Gastrocnemius medialis (tissue), 4 donors: ENCODE measurements around the gene ZNF783.

ENCODE experiments used
- POLR2A ChIP-seq, 2 donors: fragments of 450-650 bp; IDR thresholded peaks; one replicate each; pipeline ENCODE4 v1.6.1; 2017; ENCODE audit warnings: antibody characterized with exemption in 2 of 2, mild to moderate bottlenecking in 2 of 2, moderate library complexity in 2 of 2
- TF ChIP-seq, protein P1 (sequence below), 5 experiments: fragments of 450-650 bp in 3 of 5; fragments of 200-600 bp in 2 of 5; sonication (generic) in 2 of 5; IDR thresholded peaks in 4 of 5; conservative IDR thresholded peaks in 1 of 5; 1 replicate in 4 of 5; 2 replicates in 1 of 5; pipeline ENCODE4 v1.5.1; 2016 to 2019; ENCODE audit warnings: antibody characterized with exemption in 5 of 5, mild to moderate bottlenecking in 3 of 5, moderate library complexity in 3 of 5

DNA sequence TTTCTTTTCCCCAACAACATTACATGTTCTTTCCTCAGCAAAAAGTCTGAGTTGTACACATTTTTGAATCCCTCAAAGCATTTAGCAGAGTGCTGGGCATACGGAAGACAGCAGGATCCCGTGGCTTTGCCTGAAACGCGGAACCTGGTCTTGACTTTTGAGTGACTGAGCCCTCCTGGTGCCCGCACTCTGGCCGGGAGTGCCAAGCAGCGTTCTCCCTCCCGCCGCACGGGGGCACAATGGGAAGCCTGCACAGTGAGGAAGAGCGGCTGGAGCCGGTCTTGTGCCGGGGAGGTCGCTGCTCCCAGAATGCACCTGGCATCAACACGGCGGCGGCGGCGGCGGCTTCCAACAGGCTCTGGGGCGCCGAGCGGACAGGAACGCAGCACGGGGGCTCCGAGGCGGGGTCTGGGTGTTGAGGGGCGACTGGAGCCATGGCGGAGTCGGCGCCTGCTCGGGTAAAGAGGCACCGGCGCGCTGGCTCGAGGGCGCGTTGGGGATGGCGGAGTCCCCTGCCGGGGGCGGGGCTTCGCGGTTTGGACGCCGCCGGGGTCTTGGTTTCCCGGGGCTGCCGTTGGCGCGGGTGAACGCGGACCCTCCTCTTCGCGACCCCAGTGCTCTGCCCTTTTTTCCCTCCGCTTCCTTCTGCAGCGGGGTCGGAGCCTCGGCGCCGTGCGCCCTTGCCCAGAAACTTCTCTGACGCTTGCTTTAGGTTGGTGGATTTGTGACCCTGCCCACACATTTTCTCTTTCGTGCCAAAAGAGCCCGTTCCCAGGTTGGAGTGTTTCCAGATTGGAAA lies 22.5 kb upstream of the ZNF783 start, which contains the start of gene ZNF212:
- TF ChIP-seq, protein P1, sequence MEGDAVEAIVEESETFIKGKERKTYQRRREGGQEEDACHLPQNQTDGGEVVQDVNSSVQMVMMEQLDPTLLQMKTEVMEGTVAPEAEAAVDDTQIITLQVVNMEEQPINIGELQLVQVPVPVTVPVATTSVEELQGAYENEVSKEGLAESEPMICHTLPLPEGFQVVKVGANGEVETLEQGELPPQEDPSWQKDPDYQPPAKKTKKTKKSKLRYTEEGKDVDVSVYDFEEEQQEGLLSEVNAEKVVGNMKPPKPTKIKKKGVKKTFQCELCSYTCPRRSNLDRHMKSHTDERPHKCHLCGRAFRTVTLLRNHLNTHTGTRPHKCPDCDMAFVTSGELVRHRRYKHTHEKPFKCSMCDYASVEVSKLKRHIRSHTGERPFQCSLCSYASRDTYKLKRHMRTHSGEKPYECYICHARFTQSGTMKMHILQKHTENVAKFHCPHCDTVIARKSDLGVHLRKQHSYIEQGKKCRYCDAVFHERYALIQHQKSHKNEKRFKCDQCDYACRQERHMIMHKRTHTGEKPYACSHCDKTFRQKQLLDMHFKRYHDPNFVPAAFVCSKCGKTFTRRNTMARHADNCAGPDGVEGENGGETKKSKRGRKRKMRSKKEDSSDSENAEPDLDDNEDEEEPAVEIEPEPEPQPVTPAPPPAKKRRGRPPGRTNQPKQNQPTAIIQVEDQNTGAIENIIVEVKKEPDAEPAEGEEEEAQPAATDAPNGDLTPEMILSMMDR (IDR thresholded peaks at IDR 0.05 in 4 of 5, conservative IDR thresholded peaks at IDR 0.05 in 1 of 5): peak; percentile 84 to 90 (median 86)
- peak in 1 of 2 donors; percentile 34 for TF ChIP-seq POLR2A (IDR thresholded peaks at IDR 0.05)
